Spleen (tissue), 7 donors: ENCODE results near the gene AFDN.

ENCODE experiments used
- POLR2A ChIP-seq, 3 donors: fragments of 450-650 bp; IDR thresholded peaks; one replicate each; pipeline ENCODE4 v1.5.1; 2017; ENCODE audit warnings: antibody characterized with exemption in 3 of 3, mild to moderate bottlenecking in 1 of 3
- POLR2AphosphoS5 ChIP-seq, 3 donors: sonication (generic); formaldehyde crosslinking; IDR thresholded peaks; one replicate each; pipeline ENCODE4 v1.5.1; 2017; ENCODE audit warnings: antibody characterized with exemption in 3 of 3
- TF ChIP-seq, protein P1 (sequence below), 11 experiments: fragments of 200-600 bp in 7 of 11; fragments of 450-650 bp in 4 of 11; sonication (generic) in 4 of 11; IDR thresholded peaks in 8 of 11; conservative IDR thresholded peaks in 3 of 11; 1 replicate in 7 of 11; 2 replicates in 4 of 11; pipeline versions ENCODE4 v1.4.0 to v1.8.0; 2016 to 2021; ENCODE audit warnings: antibody characterized with exemption in 11 of 11, inconsistent platforms in 4 of 11, mild to moderate bottlenecking in 1 of 11
- donor health status: DM: no; HTN: no; CAD: no; lungs with moderate emphysema.
- donor health status: DM: no; HTN: no; CAD: no.
- donor health status: DM: no; HTN: no; CAD: no.

DNA sequence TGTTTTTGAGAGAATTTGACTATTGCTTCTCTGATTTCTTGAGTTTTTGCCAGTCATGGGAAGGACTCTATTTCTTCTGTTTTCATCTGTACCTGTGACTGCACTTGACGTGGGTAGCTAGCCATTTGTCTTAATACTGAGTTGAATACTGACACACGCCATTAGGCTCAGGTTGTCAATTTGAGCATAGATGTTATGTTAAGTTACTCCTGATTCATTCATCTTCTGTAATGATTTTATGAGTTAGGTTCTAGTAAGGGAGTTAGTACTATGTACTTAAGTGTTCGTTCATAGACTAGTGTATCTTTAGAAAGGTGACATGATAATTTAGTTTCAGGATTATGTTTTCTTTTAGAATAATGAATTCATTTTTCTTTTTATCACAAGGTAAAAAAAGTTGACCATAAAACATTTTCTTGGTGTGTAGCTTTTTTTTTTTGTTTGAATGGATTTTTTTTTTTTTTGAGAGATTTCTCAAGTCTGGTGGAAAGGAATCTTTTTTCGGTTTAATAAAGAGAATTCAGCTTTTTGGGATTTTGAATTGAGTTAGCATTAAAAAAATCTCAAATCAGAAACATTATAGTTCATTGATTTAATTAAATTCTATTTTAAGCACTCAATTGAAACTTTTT is 1.7 kb downstream of the AFDN start:
- TF ChIP-seq, protein P1, sequence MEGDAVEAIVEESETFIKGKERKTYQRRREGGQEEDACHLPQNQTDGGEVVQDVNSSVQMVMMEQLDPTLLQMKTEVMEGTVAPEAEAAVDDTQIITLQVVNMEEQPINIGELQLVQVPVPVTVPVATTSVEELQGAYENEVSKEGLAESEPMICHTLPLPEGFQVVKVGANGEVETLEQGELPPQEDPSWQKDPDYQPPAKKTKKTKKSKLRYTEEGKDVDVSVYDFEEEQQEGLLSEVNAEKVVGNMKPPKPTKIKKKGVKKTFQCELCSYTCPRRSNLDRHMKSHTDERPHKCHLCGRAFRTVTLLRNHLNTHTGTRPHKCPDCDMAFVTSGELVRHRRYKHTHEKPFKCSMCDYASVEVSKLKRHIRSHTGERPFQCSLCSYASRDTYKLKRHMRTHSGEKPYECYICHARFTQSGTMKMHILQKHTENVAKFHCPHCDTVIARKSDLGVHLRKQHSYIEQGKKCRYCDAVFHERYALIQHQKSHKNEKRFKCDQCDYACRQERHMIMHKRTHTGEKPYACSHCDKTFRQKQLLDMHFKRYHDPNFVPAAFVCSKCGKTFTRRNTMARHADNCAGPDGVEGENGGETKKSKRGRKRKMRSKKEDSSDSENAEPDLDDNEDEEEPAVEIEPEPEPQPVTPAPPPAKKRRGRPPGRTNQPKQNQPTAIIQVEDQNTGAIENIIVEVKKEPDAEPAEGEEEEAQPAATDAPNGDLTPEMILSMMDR (IDR thresholded peaks at IDR 0.05 in 8 of 11, conservative IDR thresholded peaks at IDR 0.05 in 3 of 11), result no peak
- TF ChIP-seq POLR2AphosphoS5 (IDR thresholded peaks at IDR 0.05) (no peak), POLR2A (IDR thresholded peaks at IDR 0.05) (no peak)
